WI38 (cell line): ENCODE data around the gene PRIMA1.

ENCODE experiments used
- H3K4me3 ChIP-seq: 2 replicates; pipeline ENCODE4 v1.5.1; 2011; ENCODE audit warnings: low read depth, mild to moderate bottlenecking, control low read depth, low read length
- CTCF ChIP-seq: IDR thresholded peaks from 2 replicates; pipeline ENCODE4 v1.5.1; 2012; ENCODE audit warnings: low read depth, mild to moderate bottlenecking, control low read depth, low read length

The PRIMA1 gene

GRCh38 chr14:93775158-93775557, 13.1 kb downstream of the PRIMA1 start:
- no peak overlapping the region for H3K4me3 ChIP-seq
- TF ChIP-seq CTCF, result no peak

DNA sequence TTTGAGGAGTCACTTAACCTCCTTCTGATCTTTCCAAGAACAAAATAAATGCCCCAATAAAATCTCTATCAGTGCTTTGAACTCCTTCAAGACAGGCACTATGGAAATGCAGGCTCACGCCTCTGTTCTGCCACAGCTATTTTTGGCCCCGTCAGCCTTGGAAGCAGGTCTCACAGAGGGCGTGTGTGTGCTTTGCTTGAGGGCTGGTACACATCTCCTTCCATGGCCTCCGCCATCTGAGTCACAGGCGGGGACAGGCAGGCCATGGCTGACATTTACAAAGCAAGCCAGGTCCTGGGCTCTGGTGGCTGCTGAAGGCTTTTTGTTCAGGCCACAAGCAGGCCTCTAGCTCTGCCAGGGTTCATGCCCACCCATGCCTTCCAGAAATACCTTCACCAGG, 16.0 kb downstream of the PRIMA1 start:
- TF ChIP-seq CTCF, result no peak
- H3K4me3 ChIP-seq, result no peak overlapping the region

- no peak for TF ChIP-seq CTCF
These were observed 22.3 kb downstream of the PRIMA1 start for GRCh38 chr14:93765970-93766369.

GRCh38 chr14:93765155-93765554, 23.1 kb downstream of the PRIMA1 start:
- no peak for TF ChIP-seq CTCF

More at GRCh38 chr14:93765970-93766369, 22.3 kb downstream of the PRIMA1 start:
- H3K4me3 ChIP-seq, result no peak overlapping the region

DNA sequence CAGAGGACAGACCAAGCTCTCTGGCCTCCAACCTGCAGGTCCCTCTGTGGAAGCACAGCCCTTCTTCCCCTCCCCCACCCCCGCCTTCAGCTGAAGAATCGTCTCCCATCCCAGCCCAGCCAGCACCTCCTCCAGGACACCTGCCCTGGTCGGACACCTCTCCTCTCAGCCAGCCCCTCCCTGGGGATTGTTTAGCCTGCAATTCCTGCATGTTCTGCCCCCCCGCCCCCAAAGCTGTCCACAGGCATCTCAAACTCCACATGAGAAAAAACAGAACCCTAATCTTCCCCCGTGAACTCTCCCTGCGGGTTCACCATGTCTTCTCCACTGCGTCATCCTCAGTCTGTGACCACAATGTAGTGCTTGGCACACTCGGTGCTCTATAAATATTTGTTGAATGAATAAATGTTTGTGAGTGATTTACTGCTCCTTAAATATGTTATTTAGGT, 24.1 kb downstream of the PRIMA1 start:
- no peak for TF ChIP-seq CTCF
- no peak overlapping the region for H3K4me3 ChIP-seq

More at GRCh38 chr14:93765155-93765554, 23.1 kb downstream of the PRIMA1 start:
- H3K4me3 ChIP-seq, result no peak overlapping the region

DNA sequence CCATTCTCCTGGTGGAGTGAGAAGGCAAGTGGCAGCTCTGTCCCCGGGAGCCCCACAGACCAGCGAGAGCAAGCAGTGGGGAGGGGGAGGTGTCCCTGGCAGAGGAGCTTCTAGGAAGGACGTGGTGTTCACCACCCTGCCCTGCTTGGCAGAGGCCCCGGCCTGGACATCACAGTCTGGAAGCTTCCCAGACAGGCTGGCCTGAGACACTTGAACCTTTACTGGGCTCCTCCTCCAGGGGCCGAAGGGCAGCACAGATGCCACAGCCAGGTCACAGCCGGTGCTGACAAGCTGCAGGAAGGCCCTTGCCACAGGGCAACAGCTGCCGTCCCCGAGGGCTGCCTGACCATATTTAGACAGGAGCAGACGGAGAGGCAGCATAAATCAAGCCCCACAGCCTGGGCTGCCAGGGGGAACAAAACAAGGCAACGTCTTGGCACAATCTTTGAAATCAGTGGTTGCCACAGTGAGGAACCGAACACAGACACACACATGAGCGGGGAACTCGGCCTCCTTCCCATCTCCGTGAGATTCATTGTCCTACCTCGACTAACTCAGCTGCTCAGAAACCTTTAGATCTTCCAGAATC, 28.5 kb downstream of the PRIMA1 start:
- no peak for TF ChIP-seq CTCF

GRCh38 chr14:93757206-93757605, 31.1 kb downstream of the PRIMA1 start:
- H3K4me3 ChIP-seq, result no peak overlapping the region
- TF ChIP-seq CTCF, result no peak

More for the DNA sequence above, 28.5 kb downstream of the PRIMA1 start:
- no peak overlapping the region for H3K4me3 ChIP-seq
